Esophagus muscularis mucosa (tissue), 4 donors: ENCODE results near the gene GABPB2.

ENCODE experiments used
- EP300 ChIP-seq: sonication (generic); formaldehyde crosslinking; IDR thresholded peaks from one replicate; pipeline ENCODE4 v1.6.1; 2017; ENCODE audit warnings: antibody characterized with exemption
- POLR2A ChIP-seq: fragments of 450-650 bp; IDR thresholded peaks from one replicate; pipeline ENCODE4 v1.6.1; 2017; ENCODE audit warnings: antibody characterized with exemption, moderate library complexity, mild to moderate bottlenecking, low read depth
- POLR2AphosphoS5 ChIP-seq, 2 donors: sonication (generic); formaldehyde crosslinking; IDR thresholded peaks; one replicate each; pipeline ENCODE4 v1.6.1; 2017; ENCODE audit warnings: antibody characterized with exemption in 2 of 2
- TF ChIP-seq, protein P1 (sequence below), 3 experiments: fragments of 200-600 bp in 2 of 3; fragments of 450-650 bp in 1 of 3; sonication (generic) in 2 of 3; IDR thresholded peaks; one replicate each; pipeline ENCODE4 v1.5.1; 2017 to 2019; ENCODE audit warnings: antibody characterized with exemption in 3 of 3, mild to moderate bottlenecking in 2 of 3, moderate library complexity in 1 of 3

DNA sequence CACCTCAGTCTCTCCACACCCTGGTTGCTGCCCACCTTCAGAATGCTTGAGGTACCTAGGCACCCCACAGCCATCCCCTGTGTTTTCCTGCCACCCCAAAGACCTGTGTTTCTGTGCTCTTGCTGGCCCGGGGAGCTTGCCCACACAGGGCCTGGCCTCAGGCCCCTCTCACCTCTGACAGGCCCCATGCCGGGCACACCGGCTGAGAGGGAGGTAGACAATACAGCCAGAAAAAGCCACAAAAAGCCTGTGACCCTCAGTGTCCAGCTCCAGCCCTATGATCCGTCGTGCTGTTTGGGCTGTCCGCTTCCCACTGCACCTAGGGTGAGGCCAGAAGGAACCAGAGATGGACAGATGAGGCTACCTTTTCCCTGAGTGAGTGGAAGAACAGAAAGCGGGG is 64.4 kb downstream of the GABPB2 start:
- TF ChIP-seq POLR2A (no peak), POLR2AphosphoS5 (IDR thresholded peaks at IDR 0.05) (no peak), EP300 (no peak)
- TF ChIP-seq, protein P1, sequence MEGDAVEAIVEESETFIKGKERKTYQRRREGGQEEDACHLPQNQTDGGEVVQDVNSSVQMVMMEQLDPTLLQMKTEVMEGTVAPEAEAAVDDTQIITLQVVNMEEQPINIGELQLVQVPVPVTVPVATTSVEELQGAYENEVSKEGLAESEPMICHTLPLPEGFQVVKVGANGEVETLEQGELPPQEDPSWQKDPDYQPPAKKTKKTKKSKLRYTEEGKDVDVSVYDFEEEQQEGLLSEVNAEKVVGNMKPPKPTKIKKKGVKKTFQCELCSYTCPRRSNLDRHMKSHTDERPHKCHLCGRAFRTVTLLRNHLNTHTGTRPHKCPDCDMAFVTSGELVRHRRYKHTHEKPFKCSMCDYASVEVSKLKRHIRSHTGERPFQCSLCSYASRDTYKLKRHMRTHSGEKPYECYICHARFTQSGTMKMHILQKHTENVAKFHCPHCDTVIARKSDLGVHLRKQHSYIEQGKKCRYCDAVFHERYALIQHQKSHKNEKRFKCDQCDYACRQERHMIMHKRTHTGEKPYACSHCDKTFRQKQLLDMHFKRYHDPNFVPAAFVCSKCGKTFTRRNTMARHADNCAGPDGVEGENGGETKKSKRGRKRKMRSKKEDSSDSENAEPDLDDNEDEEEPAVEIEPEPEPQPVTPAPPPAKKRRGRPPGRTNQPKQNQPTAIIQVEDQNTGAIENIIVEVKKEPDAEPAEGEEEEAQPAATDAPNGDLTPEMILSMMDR (IDR thresholded peaks at IDR 0.05): no peak
